ENCODE results near the gene REXO2.

REXO2 gene

DNA sequence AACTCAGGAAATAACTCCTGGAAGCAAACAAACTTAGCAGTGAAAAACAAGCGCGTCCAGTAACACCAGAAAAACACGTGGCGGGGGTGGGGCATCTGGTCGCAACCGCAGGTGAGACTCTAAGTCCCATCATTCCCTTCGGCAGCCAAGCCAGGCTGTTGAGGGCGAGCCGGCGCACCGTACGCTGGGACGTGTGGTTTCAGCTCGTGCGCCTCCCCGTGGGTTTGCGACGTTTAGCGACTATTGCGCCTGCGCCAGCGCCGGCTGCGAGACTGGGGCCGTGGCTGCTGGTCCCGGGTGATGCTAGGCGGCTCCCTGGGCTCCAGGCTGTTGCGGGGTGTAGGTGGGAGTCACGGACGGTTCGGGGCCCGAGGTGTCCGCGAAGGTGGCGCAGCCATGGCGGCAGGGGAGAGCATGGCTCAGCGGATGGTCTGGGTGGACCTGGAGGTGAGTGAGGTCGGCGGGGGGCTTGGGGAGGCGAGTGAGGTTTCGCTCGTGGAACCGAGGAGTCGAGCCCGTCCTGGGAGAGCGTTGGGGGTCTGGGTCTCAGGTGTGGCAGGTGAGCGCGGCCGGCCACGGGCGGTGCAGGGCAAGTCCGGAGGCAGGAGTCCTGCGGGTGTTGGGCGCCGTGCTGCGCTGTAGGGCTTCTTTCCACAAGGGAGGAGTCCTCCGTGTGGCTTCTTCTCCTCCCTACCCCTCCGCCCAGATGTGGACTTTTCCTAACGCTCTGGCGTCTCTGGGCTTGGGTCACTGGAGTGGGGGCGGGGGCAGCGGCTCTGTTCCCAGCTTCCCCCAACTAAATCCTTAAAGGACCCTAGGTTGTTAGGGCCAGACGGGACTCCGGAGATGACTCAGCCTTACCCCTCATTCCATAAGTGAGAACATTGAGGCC is at the start of gene REXO2:
Gene REXO2, plus strand, starts transcription at position 239 of the 892 bp plus-strand sequence. Its CDS starts 62 bp downstream, at position 301.
- peak; percentile 96 for FAIRE-seq

- no peak for FAIRE-seq
These were observed 46.3 kb upstream of the REXO2 start for GRCh38 chr11:114392735-114393667.

- FAIRE-seq, result no peak
These were observed 43.5 kb upstream of the REXO2 start for GRCh38 chr11:114395736-114396135.

DNA sequence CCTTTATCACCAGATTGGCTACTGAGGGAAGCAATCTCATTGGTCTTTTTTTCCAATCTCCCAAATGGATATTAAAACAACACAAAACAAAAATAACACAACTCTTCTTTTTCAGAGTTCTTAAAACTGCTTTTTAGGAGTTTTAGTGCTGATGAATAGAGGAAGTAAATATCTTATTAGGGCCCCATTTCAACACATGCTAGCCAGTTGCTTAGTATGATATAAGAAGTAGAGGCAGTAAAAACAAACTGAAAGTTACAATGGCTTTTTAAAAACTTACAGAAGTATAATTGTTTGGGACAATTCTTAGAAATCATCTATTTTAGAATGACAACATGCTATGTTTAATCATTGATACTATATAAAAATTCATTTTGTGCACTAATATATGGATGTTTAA is 42.4 kb upstream of the REXO2 start:
- FAIRE-seq, result no peak

DNA sequence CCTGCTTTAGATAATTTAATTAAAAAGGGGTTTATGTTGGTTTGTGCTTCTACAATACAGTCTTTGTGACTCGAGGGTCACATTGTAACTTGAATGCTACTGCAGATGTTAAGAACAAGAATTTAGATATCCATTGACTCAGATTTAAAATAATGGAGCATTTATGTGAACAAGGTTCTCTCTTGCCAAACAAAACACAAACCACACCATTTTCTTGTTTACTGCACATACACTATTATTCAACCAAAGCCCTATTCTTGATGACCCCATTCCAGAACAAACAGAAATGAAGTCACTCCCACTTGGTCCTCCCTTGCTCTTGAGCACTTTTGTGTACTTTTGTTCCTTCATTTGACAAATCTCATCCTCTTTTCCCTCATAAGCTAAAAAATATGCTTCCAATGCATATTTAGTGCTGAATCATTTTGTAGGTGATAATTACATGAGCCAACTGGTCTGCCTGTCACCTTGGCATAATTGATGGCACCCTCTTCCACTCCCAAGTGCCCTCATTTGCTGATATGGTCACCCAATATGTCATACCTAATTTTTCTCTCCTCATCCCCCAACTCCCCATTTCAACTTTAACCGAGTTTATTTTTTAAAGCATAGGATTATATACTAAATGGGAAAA is 41.8 kb upstream of the REXO2 start:
- no peak for FAIRE-seq

DNA sequence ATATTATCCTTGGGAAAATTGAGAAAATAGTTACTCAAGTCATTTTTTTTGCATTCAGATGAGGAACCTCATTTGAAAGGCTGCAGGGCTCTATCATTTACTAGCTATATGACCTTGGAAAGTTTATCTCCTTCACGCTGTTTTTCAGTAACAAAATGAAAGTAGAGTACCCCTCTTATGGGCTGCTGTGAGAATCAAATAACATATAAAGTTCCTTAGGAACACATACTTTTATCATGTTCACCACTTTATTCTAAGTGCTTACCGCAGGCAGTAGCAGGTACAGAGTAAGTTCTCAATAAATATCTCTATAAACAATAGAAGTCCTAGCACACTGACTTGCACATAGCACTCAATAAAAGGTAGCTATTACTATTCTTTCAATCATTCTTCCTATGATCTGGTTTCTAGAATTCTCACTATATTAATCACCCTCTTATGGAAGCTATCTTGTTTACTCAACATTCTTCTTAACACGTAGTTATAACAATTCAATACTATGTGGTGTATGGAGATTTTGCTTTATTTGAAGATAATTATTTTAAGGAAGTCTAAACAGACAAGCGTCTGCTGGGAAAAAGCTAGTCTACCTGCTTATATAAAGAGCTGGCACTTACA is 40.9 kb upstream of the REXO2 start:
- FAIRE-seq, result no peak

GRCh38 chr11:114399490-114400215 is 39.6 kb upstream of the REXO2 start:
- FAIRE-seq, result no peak

DNA sequence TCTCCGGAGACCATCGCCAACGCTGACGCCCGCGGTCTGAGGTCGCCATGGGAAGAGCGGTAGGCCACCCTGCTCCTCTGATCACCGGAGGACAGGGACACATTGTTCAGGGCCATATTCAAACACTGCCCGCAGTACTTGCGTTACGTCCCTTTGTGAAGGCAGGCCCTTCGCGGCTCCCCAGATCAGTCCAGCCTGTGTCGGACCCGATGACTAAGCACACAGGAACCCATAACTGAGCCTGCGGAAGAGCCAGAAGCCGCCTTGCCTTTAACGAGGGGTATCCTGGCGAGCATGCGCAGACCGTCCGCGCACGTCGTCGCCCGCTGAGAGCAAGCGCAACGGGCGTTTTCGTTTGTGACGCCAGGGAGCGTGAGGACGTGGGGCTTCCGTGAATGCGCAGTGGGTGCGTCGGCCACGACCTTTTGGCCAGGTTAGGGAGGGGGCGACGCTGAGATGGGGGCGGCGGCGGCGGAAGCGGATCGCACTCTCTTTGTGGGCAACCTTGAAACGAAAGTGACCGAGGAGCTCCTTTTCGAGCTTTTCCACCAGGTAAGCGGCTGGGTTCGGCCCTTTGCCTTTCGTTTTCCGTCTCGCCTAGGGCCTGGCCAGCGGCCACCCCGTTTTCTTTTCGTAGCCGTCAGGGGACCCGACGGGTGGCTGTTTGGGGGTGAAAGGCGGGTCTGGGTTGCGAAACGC is 38.9 kb upstream of the REXO2 start, which contains the start of the genes C11orf71 and RBM7:
Gene C11orf71, minus strand, starts transcription at position 296 of the 699 bp plus-strand sequence. Its CDS starts 180 bp downstream, at position 116.
Gene RBM7, plus strand, starts transcription at position 451 of the 699 bp plus-strand sequence. Its CDS starts 6 bp downstream, at position 457.
- FAIRE-seq, result peak; percentile 93

DNA sequence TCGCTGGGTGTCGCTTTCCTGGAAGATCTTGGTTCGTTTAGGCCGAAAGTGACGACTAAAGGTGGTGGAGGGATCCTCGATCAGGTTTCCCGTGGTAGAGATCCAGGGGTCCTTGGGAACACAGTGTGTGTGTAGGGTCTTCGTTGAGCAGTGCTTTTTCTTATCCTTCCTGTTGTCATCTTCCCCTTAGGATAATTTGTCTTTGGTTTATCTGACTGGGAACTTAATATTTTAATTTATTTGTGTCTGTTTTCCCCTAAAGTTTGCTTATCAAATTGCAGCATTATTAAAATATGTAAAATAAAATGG is 38.4 kb upstream of the REXO2 start:
- FAIRE-seq, result no peak

DNA sequence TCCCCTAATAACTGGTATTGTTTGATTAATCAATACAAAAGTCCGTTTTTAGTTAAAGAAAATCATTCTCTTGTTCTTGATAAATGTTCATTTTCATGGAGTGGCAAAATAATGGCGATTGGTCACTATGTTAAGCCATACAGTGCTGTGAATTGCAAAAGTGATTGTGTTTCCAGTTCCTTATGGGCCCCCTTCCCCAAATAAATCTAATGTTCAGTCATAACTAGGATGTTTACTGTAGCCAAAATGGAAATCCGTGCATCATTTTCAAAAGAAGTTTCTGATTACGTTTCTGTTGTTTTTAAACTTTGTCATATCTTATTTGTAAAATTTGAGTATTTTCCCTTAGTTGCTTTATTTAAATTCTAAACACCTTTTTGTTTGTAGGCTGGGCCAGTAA is 38.0 kb upstream of the REXO2 start:
- FAIRE-seq, result no peak

DNA sequence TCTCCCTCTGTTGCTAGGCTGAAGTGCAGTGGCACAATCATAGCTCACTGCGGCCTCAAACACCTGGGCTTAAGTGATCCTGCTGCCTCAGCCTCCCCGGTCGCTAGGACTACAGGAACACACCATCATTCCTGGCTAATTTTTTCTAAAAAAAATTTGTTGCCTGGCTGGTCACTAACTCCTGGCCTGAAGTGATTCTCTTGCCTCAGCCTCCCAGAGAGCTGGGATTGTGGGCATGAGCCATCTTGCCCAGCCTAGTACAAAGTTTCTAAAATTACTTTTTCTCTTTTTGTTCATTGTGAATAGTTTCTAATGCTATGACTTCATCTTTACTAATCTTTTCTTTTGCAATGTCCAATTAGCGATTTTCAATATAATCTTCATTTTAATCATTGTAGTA is 26.3 kb upstream of the REXO2 start:
- FAIRE-seq, result no peak

GRCh38 chr11:114413958-114414357 is 25.3 kb upstream of the REXO2 start:
- no peak for FAIRE-seq

GRCh38 chr11:114416441-114416961 is 22.8 kb upstream of the REXO2 start:
- FAIRE-seq, result no peak

DNA sequence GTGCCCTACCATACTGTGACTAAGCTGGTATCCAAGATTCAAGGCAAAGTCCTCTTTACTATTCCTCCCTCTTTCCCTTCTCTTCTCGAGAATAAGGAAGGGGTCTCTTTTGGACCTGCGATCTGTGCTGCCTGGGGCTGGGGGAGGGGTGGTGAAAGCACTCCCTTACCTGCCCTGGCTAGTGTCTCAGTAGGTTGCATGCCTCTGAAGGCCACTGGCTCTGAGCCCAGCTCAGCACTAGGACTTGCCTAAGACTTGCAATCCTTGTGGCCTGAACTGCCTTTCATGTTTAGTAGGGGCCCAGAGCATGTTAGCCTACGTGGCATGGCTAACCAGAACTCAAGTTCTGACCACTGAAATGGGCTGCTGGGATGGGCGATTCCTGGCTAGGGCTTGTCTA is 13.0 kb upstream of the REXO2 start:
- FAIRE-seq, result no peak

GRCh38 chr11:114430290-114430689 is 9.0 kb upstream of the REXO2 start:
- no peak for FAIRE-seq

- FAIRE-seq, result no peak
These were observed 6.4 kb upstream of the REXO2 start for GRCh38 chr11:114432893-114433292.

- FAIRE-seq, result no peak
These were observed 5.9 kb upstream of the REXO2 start for GRCh38 chr11:114433376-114433775.

GRCh38 chr11:114438303-114438702 is 964 bp upstream of the REXO2 start:
- FAIRE-seq, result no peak

DNA sequence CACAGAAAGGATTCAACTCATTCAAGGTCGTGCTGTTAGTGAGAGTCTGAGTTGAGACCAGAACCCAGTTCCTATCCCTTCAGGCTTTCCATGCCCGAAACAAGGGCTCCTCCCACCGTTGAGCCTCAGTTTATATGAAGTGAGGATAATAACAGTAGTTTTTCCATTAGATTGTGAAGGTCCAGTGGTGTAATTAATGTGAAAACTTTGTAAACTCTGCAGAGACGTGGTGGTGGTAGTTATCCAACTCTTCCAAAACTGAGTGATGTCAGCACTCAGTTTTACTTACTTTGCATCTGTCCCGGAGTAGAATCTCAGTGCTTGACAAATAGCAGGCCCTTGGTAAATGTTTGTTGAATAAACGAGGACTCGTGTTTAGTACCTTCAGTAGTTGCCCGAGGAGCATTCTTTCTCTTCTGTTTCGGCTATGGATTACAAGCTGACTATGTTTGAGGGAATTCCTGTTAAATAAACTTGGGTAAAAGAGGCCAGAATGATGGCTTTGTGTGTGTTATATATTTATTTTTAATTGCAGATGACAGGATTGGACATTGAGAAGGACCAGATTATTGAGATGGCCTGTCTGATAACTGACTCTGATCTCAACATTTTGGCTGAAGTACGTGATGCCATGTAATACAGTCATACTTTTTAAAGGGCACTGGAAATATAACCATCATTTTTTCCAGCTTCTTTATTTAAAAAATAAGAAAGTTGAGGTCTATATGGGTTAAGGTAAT is 1.0 kb downstream of the REXO2 start:
- FAIRE-seq, result no peak

Data from endometrium (tissue), 2 donors.